ENCODE data around the gene DGLUCY.

DGLUCY gene

GRCh38 chr14:91204657-91205056 is 90.8 kb downstream of the DGLUCY start:
- Histone ChIP-seq H3K9ac (ENCODE audit: low read depth, low read length, poor library complexity, severe bottlenecking) (no peak overlapping the region), H3K79me2 (ENCODE audit: insufficient read depth, low read length) (no peaks in the 10 kb centered on the region), H3K4me1 (ENCODE audit: insufficient read depth, low read length, poor library complexity, severe bottlenecking) (no peaks in the 10 kb centered on the region), H4K20me1 (ENCODE audit: insufficient read depth, low read length, poor library complexity, severe bottlenecking) (no peaks in the 10 kb centered on the region), H2AFZ (ENCODE audit: low read length) (no peak overlapping the region), H3K9me2 (replicated peaks; ENCODE audit: low read depth, low read length) (no peaks in the 10 kb centered on the region), H3F3A (ENCODE audit: low read depth) (no peaks in the 10 kb centered on the region), H3K4me2 (ENCODE audit: low read depth, low read length, poor library complexity, severe bottlenecking) (no peak overlapping the region), H3K36me3 (ENCODE audit: insufficient read depth, low read length) (peaks cover 56% of the 10 kb centered on the region; the same call in 1 of the 2 replicates), H3K9me3 (ENCODE audit: insufficient read depth, low read depth, low read length) (no peaks in the 10 kb centered on the region), H3K27me3 (ENCODE audit: insufficient read depth, low read length, poor library complexity, severe bottlenecking) (no peaks in the 10 kb centered on the region), H3K4me3 (ENCODE audit: low read length, poor library complexity, severe bottlenecking) (no peak overlapping the region)
- no peak for TF ChIP-seq EZH2phosphoT487 (IDR thresholded peaks at IDR 0.05; ENCODE audit: borderline replicate concordance)

GRCh38 chr14:91205459-91205858 is 91.6 kb downstream of the DGLUCY start:
- H3K9me3 ChIP-seq (ENCODE audit: insufficient read depth, low read depth, low read length) = no peaks in the 10 kb centered on the region
- H3F3A ChIP-seq (ENCODE audit: low read depth) = no peaks in the 10 kb centered on the region
- H3K9ac ChIP-seq (ENCODE audit: low read depth, low read length, poor library complexity, severe bottlenecking) = no peak overlapping the region
- H3K4me3 ChIP-seq (ENCODE audit: low read length, poor library complexity, severe bottlenecking) = no peak overlapping the region
- no peaks in the 10 kb centered on the region for H3K27me3 ChIP-seq (ENCODE audit: insufficient read depth, low read length, poor library complexity, severe bottlenecking)
- H2AFZ ChIP-seq (ENCODE audit: low read length) = no peak overlapping the region
- no peaks in the 10 kb centered on the region for H3K79me2 ChIP-seq (ENCODE audit: insufficient read depth, low read length)
- peaks cover 55% of the 10 kb centered on the region; the same call in 1 of the 2 replicates for H3K36me3 ChIP-seq (ENCODE audit: insufficient read depth, low read length)
- no peaks in the 10 kb centered on the region for H3K9me2 ChIP-seq (replicated peaks; ENCODE audit: low read depth, low read length)
- no peaks in the 10 kb centered on the region for H3K4me1 ChIP-seq (ENCODE audit: insufficient read depth, low read length, poor library complexity, severe bottlenecking)
- H4K20me1 ChIP-seq (ENCODE audit: insufficient read depth, low read length, poor library complexity, severe bottlenecking) = no peaks in the 10 kb centered on the region
- H3K4me2 ChIP-seq (ENCODE audit: low read depth, low read length, poor library complexity, severe bottlenecking) = no peak overlapping the region
- no peak for TF ChIP-seq CTCF (conservative IDR thresholded peaks at IDR 0.05; ENCODE audit: low read length)
- no peak for TF ChIP-seq EZH2phosphoT487 (IDR thresholded peaks at IDR 0.05; ENCODE audit: borderline replicate concordance)

GRCh38 chr14:91207008-91207407 is 93.1 kb downstream of the DGLUCY start:
- H3K79me2 ChIP-seq (ENCODE audit: insufficient read depth, low read length) = no peaks in the 10 kb centered on the region
- H2AFZ ChIP-seq (ENCODE audit: low read length) = no peak overlapping the region
- H3K4me1 ChIP-seq (ENCODE audit: insufficient read depth, low read length, poor library complexity, severe bottlenecking) = no peaks in the 10 kb centered on the region
- no peak overlapping the region for H3K4me3 ChIP-seq (ENCODE audit: low read length, poor library complexity, severe bottlenecking)
- H3K4me2 ChIP-seq (ENCODE audit: low read depth, low read length, poor library complexity, severe bottlenecking) = no peak overlapping the region
- peaks cover 61% of the 10 kb centered on the region; the same call in 1 of the 2 replicates for H3K36me3 ChIP-seq (ENCODE audit: insufficient read depth, low read length)
- H3K9me3 ChIP-seq (ENCODE audit: insufficient read depth, low read depth, low read length) = no peaks in the 10 kb centered on the region; the same call in 1 of the 2 replicates
- H3F3A ChIP-seq (ENCODE audit: low read depth) = no peaks in the 10 kb centered on the region
- no peaks in the 10 kb centered on the region for H3K9me2 ChIP-seq (replicated peaks; ENCODE audit: low read depth, low read length)
- H3K9ac ChIP-seq (ENCODE audit: low read depth, low read length, poor library complexity, severe bottlenecking) = no peak overlapping the region
- H3K27me3 ChIP-seq (ENCODE audit: insufficient read depth, low read length, poor library complexity, severe bottlenecking) = no peaks in the 10 kb centered on the region
- no peaks in the 10 kb centered on the region for H4K20me1 ChIP-seq (ENCODE audit: insufficient read depth, low read length, poor library complexity, severe bottlenecking)
- TF ChIP-seq EZH2phosphoT487 (IDR thresholded peaks at IDR 0.05; ENCODE audit: borderline replicate concordance) = no peak
- TF ChIP-seq CTCF (conservative IDR thresholded peaks at IDR 0.05; ENCODE audit: low read length) = no peak

- Histone ChIP-seq H3K27me3 (ENCODE audit: insufficient read depth, low read length, poor library complexity, severe bottlenecking) (no peaks in the 10 kb centered on the region), H3K9me3 (ENCODE audit: insufficient read depth, low read depth, low read length) (no peaks in the 10 kb centered on the region; the same call in 1 of the 2 replicates), H3K4me2 (ENCODE audit: low read depth, low read length, poor library complexity, severe bottlenecking) (no peak overlapping the region), H2AFZ (ENCODE audit: low read length) (no peak overlapping the region), H3K9me2 (replicated peaks; ENCODE audit: low read depth, low read length) (no peaks in the 10 kb centered on the region), H3F3A (ENCODE audit: low read depth) (no peaks in the 10 kb centered on the region), H4K20me1 (ENCODE audit: insufficient read depth, low read length, poor library complexity, severe bottlenecking) (no peaks in the 10 kb centered on the region), H3K9ac (ENCODE audit: low read depth, low read length, poor library complexity, severe bottlenecking) (no peak overlapping the region), H3K36me3 (ENCODE audit: insufficient read depth, low read length) (peaks cover 49% of the 10 kb centered on the region; the same call in 1 of the 2 replicates), H3K4me1 (ENCODE audit: insufficient read depth, low read length, poor library complexity, severe bottlenecking) (no peaks in the 10 kb centered on the region), H3K79me2 (ENCODE audit: insufficient read depth, low read length) (no peaks in the 10 kb centered on the region), H3K4me3 (ENCODE audit: low read length, poor library complexity, severe bottlenecking) (no peak overlapping the region)
- TF ChIP-seq CTCF (conservative IDR thresholded peaks at IDR 0.05; ENCODE audit: low read length) (no peak), EZH2phosphoT487 (IDR thresholded peaks at IDR 0.05; ENCODE audit: borderline replicate concordance) (no peak)
These were observed 97.1 kb downstream of the DGLUCY start for GRCh38 chr14:91211017-91211416.
